Measurements from ENCODE around the gene ACSM6. TPM values are rescaled to one million over a fixed set of nuclear protein-coding genes. Genes with fewer than 3 reads are reported as not detected.

ACSM6 gene
- total RNA-seq, 6 donors from 2014 or later, result not detected

- ATAC-seq (ENCODE audit: low FRiP score in 2 of 2), result no peak
- 69 to 85% methylated on average over 3 of the region's 3 CpGs for WGBS, 2 donors
- TF ChIP-seq, protein P1, sequence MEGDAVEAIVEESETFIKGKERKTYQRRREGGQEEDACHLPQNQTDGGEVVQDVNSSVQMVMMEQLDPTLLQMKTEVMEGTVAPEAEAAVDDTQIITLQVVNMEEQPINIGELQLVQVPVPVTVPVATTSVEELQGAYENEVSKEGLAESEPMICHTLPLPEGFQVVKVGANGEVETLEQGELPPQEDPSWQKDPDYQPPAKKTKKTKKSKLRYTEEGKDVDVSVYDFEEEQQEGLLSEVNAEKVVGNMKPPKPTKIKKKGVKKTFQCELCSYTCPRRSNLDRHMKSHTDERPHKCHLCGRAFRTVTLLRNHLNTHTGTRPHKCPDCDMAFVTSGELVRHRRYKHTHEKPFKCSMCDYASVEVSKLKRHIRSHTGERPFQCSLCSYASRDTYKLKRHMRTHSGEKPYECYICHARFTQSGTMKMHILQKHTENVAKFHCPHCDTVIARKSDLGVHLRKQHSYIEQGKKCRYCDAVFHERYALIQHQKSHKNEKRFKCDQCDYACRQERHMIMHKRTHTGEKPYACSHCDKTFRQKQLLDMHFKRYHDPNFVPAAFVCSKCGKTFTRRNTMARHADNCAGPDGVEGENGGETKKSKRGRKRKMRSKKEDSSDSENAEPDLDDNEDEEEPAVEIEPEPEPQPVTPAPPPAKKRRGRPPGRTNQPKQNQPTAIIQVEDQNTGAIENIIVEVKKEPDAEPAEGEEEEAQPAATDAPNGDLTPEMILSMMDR (IDR thresholded peaks at IDR 0.05), result no peak
- TF ChIP-seq POLR2AphosphoS5 (IDR thresholded peaks at IDR 0.05) (no peak), EP300 (IDR thresholded peaks at IDR 0.05) (no peak), POLR2A (IDR thresholded peaks at IDR 0.05) (no peak)
Observed at GRCh38 chr10:95267251-95267650, 73.2 kb downstream of the ACSM6 start.

DNA sequence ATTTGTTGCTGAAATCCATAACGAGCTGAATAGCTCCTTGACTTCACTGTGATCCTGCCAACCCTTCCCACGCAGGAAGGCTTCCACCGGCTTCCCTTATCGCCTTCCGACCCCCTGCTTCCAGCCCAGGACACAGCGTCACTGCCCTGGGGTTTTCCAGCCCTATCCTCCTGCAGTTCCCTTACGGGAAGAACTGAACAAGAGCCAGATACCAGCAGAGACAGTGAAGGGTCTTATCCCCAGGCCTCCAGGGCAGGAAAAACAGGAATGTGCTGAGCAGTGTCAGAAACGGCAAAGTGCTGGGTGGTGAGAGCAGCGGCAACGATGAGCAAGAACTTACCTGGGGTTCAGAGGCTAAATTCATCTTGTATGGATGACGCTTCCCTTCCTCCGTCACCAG lies 74.4 kb downstream of the ACSM6 start:
- DNase-seq, result peak in 1 of 2 donors; percentile 57
- H3K9me3 ChIP-seq, result no peaks in the 10 kb centered on the region
- TF ChIP-seq EP300 (IDR thresholded peaks at IDR 0.05) (peak; percentile 95 to 99 (median 99)), POLR2AphosphoS5 (IDR thresholded peaks at IDR 0.05) (peak; percentile 92 to 99), POLR2A (IDR thresholded peaks at IDR 0.05) (no peak)
- TF ChIP-seq, protein P1 (IDR thresholded peaks at IDR 0.05), result no peak
- H3K4me3 ChIP-seq, result no peak overlapping the region
- peak overlapping the region; percentile 76 to 84 (median 80) for H3K27ac ChIP-seq
- 40 to 59% methylated on average over 12 of the region's 12 CpGs for WGBS, 2 donors
- H3K36me3 ChIP-seq, result peaks cover 0 to 63% (median 17%) of the 10 kb centered on the region in 4 donors
- peaks cover 31 to 69% (median 63%) of the 10 kb centered on the region in 4 donors for H3K4me1 ChIP-seq
- ATAC-seq (ENCODE audit: low FRiP score in 2 of 2), result peak; percentile 7 to 64
- no peaks in the 10 kb centered on the region for H3K27me3 ChIP-seq

More at GRCh38 chr10:95267251-95267650, 73.2 kb downstream of the ACSM6 start:
- H3K9me3 ChIP-seq, result no peaks in the 10 kb centered on the region
- peaks cover 0 to 75% (median 20%) of the 10 kb centered on the region in 4 donors for H3K36me3 ChIP-seq
- H3K4me1 ChIP-seq, result peaks cover 37 to 70% (median 61%) of the 10 kb centered on the region in 4 donors
- no peaks in the 10 kb centered on the region for H3K27me3 ChIP-seq
- DNase-seq, result no peak
- H3K4me3 ChIP-seq, result no peak overlapping the region
- H3K27ac ChIP-seq, result peak overlapping the region; percentile 57 to 84 (median 78)

DNA sequence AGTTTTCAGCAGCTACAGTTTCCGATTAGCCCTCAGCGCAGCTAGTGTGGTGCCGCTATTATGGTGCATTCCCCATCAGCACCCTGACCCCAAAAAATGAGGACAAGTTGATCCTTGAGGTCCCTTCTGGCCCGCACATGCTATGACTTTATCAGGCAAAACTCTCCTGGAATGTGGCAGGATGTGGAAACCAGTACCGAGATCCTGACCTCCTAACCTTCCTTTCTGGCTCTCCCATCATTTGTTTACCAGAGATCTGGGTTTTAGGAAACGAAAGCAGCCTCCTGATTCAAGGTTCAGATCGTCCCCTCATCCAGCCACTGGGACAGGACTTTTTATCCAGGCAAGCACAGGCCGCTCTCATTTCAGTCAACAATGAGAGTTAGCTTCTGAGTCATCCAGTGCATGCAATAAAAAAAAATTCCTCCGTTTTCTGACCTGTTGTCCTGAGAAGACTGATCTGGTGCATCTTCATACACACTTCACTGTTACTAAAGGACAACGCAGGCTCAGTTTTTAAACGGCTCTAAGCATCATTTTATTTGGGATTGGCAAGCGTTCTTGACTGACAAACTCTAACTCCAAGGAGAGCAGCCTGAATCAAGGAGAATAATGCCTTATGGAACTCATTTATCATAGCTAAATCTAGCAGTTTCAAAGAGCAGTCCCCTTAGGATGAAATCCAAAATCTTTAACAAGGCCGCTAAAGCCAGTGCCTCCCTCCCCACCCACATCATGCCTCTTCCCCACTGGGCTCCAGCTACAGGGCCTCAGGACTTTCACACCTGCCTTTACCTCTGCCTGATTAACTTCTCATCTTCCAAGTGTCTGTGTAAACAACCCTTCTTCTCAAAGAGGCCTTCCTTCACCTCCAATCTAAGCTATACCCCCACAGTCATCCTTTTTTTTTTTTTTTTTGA lies 79.6 kb downstream of the ACSM6 start:
- peak in 1 of 2 donors; percentile 52 for DNase-seq
- TF ChIP-seq EP300 (IDR thresholded peaks at IDR 0.05), result peak; percentile 49 to 97 (median 75)
- TF ChIP-seq, protein P1 (IDR thresholded peaks at IDR 0.05), result no peak
- TF ChIP-seq POLR2AphosphoS5 (IDR thresholded peaks at IDR 0.05), result peak; percentile 78 to 83
- no peak for TF ChIP-seq POLR2A (IDR thresholded peaks at IDR 0.05)
- peaks cover 0 to 28% (median 6%) of the 10 kb centered on the region in 4 donors for H3K36me3 ChIP-seq
- peak; percentile 66 to 78 for ATAC-seq (ENCODE audit: low FRiP score in 2 of 2)
- peak overlapping the region; percentile 81 to 89 (median 84) for H3K27ac ChIP-seq
- H3K9me3 ChIP-seq, result no peaks in the 10 kb centered on the region
- 50 to 53% methylated on average over 10 to 13 of the region's 13 CpGs for WGBS, 2 donors
- H3K4me1 ChIP-seq, result peaks cover 44 to 70% (median 61%) of the 10 kb centered on the region in 4 donors
- H3K27me3 ChIP-seq, result no peaks in the 10 kb centered on the region
- no peak overlapping the region for H3K4me3 ChIP-seq

DNA sequence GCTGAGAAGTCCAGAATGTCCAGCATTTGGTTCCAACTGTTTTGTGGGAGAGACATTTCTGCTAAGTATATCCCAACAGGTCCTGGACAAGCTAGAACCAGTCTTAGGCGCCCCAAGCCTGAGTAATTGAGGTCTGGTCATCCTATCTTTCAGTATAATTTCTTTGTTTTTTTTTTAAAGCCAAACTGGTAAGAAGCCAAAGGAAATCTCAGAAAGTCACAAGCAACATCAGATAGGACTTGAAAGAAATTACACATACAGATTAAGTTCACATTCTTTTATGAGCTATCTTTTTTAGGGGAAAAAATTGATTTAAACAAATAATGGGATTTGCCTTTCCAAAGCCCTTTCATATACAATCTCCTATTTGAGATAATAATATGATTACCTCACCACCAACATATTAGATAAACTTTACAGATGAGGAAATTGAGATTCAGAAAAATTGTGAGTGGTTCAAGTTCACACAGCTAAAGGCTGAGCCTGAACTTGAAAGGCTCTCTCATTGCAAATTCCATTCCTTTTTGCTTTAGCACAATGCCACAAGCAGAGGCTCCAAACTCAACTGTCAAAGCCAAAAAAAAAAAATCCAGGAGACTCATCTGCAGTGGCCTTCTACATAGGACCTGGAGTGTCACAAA lies 81.8 kb downstream of the ACSM6 start:
- no peak for ATAC-seq (ENCODE audit: low FRiP score in 2 of 2)
- DNase-seq, result no peak
- H3K9me3 ChIP-seq, result no peaks in the 10 kb centered on the region
- 77 to 92% methylated on average over 1 of the region's 1 CpG for WGBS, 2 donors
- no peak overlapping the region for H3K4me3 ChIP-seq
- H3K27ac ChIP-seq, result peak overlapping the region; percentile 81 to 89 (median 84)
- peaks cover 0 to 9% (median 1%) of the 10 kb centered on the region in 4 donors for H3K36me3 ChIP-seq
- H3K4me1 ChIP-seq, result peaks cover 55 to 82% (median 71%) of the 10 kb centered on the region in 4 donors
- TF ChIP-seq POLR2A (IDR thresholded peaks at IDR 0.05) (no peak), POLR2AphosphoS5 (IDR thresholded peaks at IDR 0.05) (no peak), EP300 (IDR thresholded peaks at IDR 0.05) (no peak)
- TF ChIP-seq, protein P1 (IDR thresholded peaks at IDR 0.05), result no peak
- H3K27me3 ChIP-seq, result no peaks in the 10 kb centered on the region

All from upper lobe of left lung (tissue), 6 donors.